Large intestine (tissue), 3 donors: Measurements from ENCODE around the gene SPPL3. TPM values are rescaled to one million over a fixed set of nuclear protein-coding genes. Genes with fewer than 3 reads are reported as not detected.

Experiments used
- DNase-seq, 2 donors: peaks; one replicate each; pipeline versions ENCODE4 v3.0.0 to v3.0.0-alpha.2; 2013
- H3K27ac ChIP-seq: one replicate; pipeline ENCODE4 v1.5.1; 2013; ENCODE audit warnings: low read length
- H3K27me3 ChIP-seq: 2 replicates; pipeline ENCODE4 v1.6.1; 2013; ENCODE audit warnings: low read length; ENCODE audit not compliant: control insufficient read depth, insufficient read depth
- H3K36me3 ChIP-seq: 2 replicates; pipeline ENCODE4 v1.6.1; 2013; ENCODE audit warnings: low read length; ENCODE audit not compliant: control insufficient read depth, insufficient read depth
- H3K4me1 ChIP-seq: one replicate; pipeline ENCODE4 v1.6.1; 2013; ENCODE audit warnings: low read length; ENCODE audit not compliant: control insufficient read depth, insufficient read depth
- H3K4me3 ChIP-seq: one replicate; pipeline ENCODE4 v1.5.1; 2013; ENCODE audit warnings: low read length
- H3K9me3 ChIP-seq: one replicate; pipeline ENCODE4 v1.6.1; 2013; ENCODE audit warnings: mild to moderate bottlenecking, low read depth, low read length, moderate library complexity; ENCODE audit not compliant: control insufficient read depth
- WGBS: methylation state at CpG from one replicate; pipeline ENCODE4 v1.1.5; 2013; ENCODE audit warnings: low lambda C conversion rate; ENCODE audit not compliant: insufficient coverage; 5-methylcytosine and 5-hydroxymethylcytosine counted together
- polyA plus RNA-seq: library from polyadenylated mRNA; unstranded; fragments of 120-200 nt; gene quantifications from one replicate; pipeline ENCODE4 v1.2.1, GENCODE V29; 2013

Gene SPPL3
- polyA plus RNA-seq, 1 donor: 48.1 TPM

GRCh38 chr12:120791669-120792176 lies 112.4 kb downstream of the SPPL3 start:
- no peak for DNase-seq
- 20% methylated on average over 1 of the region's 2 CpGs for WGBS

DNA sequence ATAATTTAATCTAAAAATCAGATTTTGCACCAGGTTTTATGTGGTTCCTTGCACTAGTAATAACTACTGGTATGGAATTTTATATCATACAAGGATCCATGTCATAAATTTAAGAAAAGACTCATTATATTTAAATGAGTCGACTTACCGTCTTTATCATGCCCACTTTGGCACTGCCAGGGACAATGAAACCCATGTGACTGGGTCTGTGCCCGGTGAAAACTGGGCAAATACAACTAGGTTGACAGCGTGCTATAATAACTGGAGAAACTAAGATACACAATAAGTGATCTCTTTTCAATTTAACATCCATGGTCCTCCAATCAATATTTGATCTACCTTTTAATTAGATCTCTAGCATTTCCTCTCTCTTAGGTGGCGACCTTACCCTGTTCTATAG lies 114.0 kb downstream of the SPPL3 start:
- WGBS: 100% methylated on average over 5 of the region's 5 CpGs
- no peaks in the 10 kb centered on the region for H3K27me3 ChIP-seq

More at GRCh38 chr12:120791669-120792176, 112.4 kb downstream of the SPPL3 start:
- Histone ChIP-seq H3K36me3 (peaks cover 2% of the 10 kb centered on the region), H3K4me1 (no peaks in the 10 kb centered on the region), H3K9me3 (peaks cover 12% of the 10 kb centered on the region), H3K27ac (peak overlapping the region; percentile 12), H3K4me3 (no peak overlapping the region), H3K27me3 (no peaks in the 10 kb centered on the region)

GRCh38 chr12:120787889-120788288 lies 116.3 kb downstream of the SPPL3 start:
- H3K4me1 ChIP-seq: no peaks in the 10 kb centered on the region
- H3K4me3 ChIP-seq: no peak overlapping the region
- H3K27me3 ChIP-seq: no peaks in the 10 kb centered on the region
- 100% methylated on average over 1 of the region's 3 CpGs for WGBS
- peak in 1 of 2 donors; percentile 27 for DNase-seq
- no peaks in the 10 kb centered on the region for H3K9me3 ChIP-seq
- H3K27ac ChIP-seq: no peak overlapping the region
- H3K36me3 ChIP-seq: peaks cover 7% of the 10 kb centered on the region

More for the DNA sequence above, 114.0 kb downstream of the SPPL3 start:
- Histone ChIP-seq H3K4me1 (no peaks in the 10 kb centered on the region), H3K4me3 (no peak overlapping the region), H3K36me3 (peaks cover 2% of the 10 kb centered on the region), H3K9me3 (no peaks in the 10 kb centered on the region), H3K27ac (no peak overlapping the region)
- DNase-seq: no peak

- no peaks in the 10 kb centered on the region for H3K27me3 ChIP-seq
- H3K4me1 ChIP-seq: no peaks in the 10 kb centered on the region
- H3K36me3 ChIP-seq: peaks cover 25% of the 10 kb centered on the region
- no peaks in the 10 kb centered on the region for H3K9me3 ChIP-seq
- no peak overlapping the region for H3K4me3 ChIP-seq
- no peak overlapping the region for H3K27ac ChIP-seq
- WGBS: 100% methylated on average over 1 of the region's 3 CpGs
- no peak for DNase-seq
Measured at GRCh38 chr12:120784804-120785203, 119.4 kb downstream of the SPPL3 start.

- Histone ChIP-seq H3K36me3 (peaks cover 28% of the 10 kb centered on the region), H3K4me3 (no peak overlapping the region), H3K4me1 (no peaks in the 10 kb centered on the region), H3K27me3 (no peaks in the 10 kb centered on the region), H3K9me3 (no peaks in the 10 kb centered on the region), H3K27ac (no peak overlapping the region)
- no CpG with 5 or more reads among the region's 6 CpGs for WGBS
- DNase-seq: no peak
Measured at GRCh38 chr12:120783197-120783596, 121.0 kb downstream of the SPPL3 start.

DNA sequence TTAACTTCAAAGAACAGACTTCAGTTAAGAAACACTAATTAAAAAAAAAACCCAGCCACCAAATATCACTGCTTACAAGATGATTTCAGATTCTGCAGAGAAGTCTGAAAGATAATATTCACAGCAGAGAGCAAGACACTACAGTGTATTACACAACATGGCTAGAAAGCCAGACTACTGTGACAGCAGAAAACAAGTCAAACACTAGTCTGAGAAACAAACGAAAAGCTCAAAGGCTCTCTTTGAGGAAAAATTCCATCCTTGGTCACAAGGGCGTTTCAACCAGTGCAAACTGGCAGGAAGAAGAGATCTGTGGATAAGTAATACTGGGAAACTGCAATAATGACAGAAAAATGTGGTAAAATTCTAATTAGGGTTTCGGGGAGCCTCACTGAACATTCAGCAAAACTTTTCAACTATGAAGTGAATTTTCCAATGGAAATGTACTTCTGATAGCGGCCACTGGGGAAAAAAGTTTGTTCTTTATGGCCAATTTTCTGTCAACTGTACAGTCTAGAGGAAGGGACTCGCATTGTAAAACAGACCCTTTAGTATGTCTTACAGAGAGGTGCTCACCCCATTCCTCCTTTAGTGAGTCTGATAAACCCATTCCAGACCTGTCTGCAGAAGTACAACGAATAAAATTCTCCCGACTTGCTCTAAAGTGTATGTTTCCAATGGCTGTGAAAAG lies 128.2 kb downstream of the SPPL3 start:
- Histone ChIP-seq H3K27me3 (no peaks in the 10 kb centered on the region), H3K36me3 (peaks cover 40% of the 10 kb centered on the region), H3K9me3 (no peaks in the 10 kb centered on the region), H3K4me1 (no peaks in the 10 kb centered on the region), H3K4me3 (no peak overlapping the region), H3K27ac (no peak overlapping the region)
- no peak for DNase-seq
- WGBS: 65% methylated on average over 2 of the region's 7 CpGs

DNA sequence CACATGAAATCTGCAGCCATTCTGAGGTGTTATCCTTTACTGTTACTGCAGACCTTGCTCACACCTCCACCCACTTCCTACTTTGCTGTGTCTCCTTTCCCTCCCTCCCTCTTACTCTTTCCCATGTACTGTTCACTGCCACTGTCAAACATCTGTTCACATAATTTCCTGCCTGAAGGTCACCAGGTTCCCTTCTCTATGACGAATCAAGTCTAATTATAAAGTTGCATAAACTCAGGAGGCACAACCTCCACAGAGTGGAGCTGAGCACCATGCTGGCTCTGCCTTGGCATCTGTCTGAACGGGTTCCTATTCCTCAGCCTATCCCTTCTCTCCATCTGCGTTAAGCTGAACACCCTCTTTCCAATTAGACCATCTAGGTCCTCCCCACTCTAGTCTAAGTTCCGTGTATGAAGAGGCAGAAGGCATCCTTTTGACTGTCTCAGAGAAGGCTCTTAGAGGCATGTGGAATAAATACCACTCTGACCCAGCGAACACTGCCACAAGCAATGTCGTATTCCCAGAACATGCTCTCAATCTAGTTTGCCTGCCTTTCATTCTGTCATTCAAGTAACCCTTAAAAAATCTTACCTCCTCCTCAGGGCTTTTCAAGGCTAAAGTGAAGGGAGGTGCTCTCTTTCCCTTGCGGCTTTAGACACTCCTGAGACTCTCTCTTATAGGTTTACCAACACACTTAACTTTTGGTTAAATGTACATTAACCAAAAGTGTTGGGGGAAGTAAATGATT lies 129.8 kb downstream of the SPPL3 start:
- no peak overlapping the region for H3K27ac ChIP-seq
- 100% methylated on average over 1 of the region's 7 CpGs for WGBS
- H3K4me1 ChIP-seq: no peaks in the 10 kb centered on the region
- peaks cover 36% of the 10 kb centered on the region for H3K36me3 ChIP-seq
- no peaks in the 10 kb centered on the region for H3K27me3 ChIP-seq
- no peak overlapping the region for H3K4me3 ChIP-seq
- H3K9me3 ChIP-seq: no peaks in the 10 kb centered on the region
- no peak for DNase-seq

- Histone ChIP-seq H3K36me3 (peaks cover 55% of the 10 kb centered on the region), H3K27me3 (no peaks in the 10 kb centered on the region), H3K4me1 (peaks cover 6% of the 10 kb centered on the region), H3K4me3 (no peak overlapping the region), H3K27ac (no peak overlapping the region), H3K9me3 (no peaks in the 10 kb centered on the region)
- no peak for DNase-seq
- 88% methylated on average over 3 of the region's 11 CpGs for WGBS
Measured at GRCh38 chr12:120771097-120771496, 133.1 kb downstream of the SPPL3 start.

GRCh38 chr12:120767071-120768024 lies 136.8 kb downstream of the SPPL3 start:
- Histone ChIP-seq H3K4me1 (peaks cover 17% of the 10 kb centered on the region), H3K27me3 (no peaks in the 10 kb centered on the region), H3K9me3 (no peaks in the 10 kb centered on the region), H3K4me3 (no peak overlapping the region), H3K36me3 (peaks cover 72% of the 10 kb centered on the region), H3K27ac (peak overlapping the region; percentile 82)
- DNase-seq: no peak
- no CpG with 5 or more reads among the region's 11 CpGs for WGBS

DNA sequence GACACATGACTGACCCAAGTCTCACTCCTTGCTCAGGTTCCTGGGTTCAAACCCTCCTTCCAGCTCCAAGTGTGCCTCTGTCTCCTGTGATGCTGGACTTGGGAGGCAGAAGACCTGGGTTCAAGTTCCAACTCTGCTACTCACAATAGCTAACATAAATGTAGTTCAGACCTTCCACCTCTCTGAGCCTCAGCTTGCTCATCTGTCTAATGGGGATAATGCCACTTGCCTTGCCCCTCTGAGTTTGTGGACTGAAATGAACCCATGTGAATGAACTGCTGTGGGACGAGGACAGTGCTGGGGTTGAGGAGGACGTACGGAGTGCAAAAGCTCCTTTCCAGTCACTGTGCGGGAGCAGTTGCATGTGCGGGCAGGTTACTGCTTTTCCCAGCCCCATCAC lies 137.6 kb downstream of the SPPL3 start:
- WGBS: no CpG with 5 or more reads among the region's 5 CpGs
- peaks cover 17% of the 10 kb centered on the region for H3K4me1 ChIP-seq
- no peaks in the 10 kb centered on the region for H3K27me3 ChIP-seq
- no peak for DNase-seq
- H3K4me3 ChIP-seq: no peak overlapping the region
- H3K9me3 ChIP-seq: no peaks in the 10 kb centered on the region
- peaks cover 69% of the 10 kb centered on the region for H3K36me3 ChIP-seq
- H3K27ac ChIP-seq: peak overlapping the region; percentile 82
